ENCODE measurements around the gene SUCLA2.

SUCLA2 gene

GRCh38 chr13:47897411-47898050 is 103.5 kb downstream of the SUCLA2 start:
- no peak for DNase-seq

GRCh38 chr13:47896546-47896945 is 104.5 kb downstream of the SUCLA2 start:
- no peak for DNase-seq

DNA sequence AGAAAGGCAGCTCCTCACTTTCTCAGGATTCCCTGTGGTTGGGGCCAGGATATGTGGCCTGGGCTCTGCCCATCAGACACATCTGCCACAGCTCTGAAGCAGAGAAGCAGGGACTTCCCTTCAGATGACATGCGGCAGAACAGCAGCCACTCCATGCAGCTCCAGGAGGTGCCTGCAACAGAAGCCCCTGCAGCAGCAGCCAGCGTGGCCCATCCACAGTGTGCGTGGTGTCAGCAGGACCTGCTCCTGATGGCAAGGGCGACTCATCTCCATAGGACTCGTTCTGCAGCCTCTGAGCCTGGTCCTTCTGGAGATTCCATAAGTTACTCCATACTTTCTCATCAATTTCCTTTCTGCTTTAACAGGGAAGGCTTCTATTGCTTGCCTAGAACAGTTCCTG is 105.0 kb downstream of the SUCLA2 start:
- DNase-seq = no peak

DNA sequence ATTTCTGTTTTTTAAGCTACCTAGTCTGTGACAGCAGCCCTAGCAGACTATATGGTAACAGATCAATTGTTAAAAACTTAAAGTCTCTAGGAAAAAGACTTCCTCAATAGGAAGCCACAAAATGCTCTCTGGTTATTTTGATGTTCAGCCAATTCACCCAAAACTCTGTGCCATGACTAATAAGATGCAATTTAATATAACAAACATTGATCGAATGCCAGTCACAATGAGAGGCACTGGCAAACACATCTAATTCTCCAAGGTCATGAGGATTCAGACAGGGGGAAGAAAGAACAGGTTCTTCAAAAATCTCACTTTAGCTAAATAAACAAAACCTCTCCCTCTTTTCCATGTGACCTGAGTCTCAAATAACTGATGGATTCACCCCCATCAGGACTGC is 107.5 kb downstream of the SUCLA2 start:
- no peak for DNase-seq
